H9 (cell line): ENCODE measurements around the gene UNC5B. TPM values are rescaled to one million over a fixed set of nuclear protein-coding genes. Genes with fewer than 3 reads are reported as not detected.

ENCODE experiments used
- DNase-seq: peaks from one replicate; pipeline ENCODE4 v3.0.0-alpha.2; 2017
- H2AFZ ChIP-seq: one replicate; pipeline ENCODE4 v1.6.1; 2013; ENCODE audit warnings: mild to moderate bottlenecking, low read length, control low read depth, moderate library complexity
- H2AK5ac ChIP-seq: 2 replicates; pipeline ENCODE4 v1.6.1; 2013; ENCODE audit warnings: low read length, control low read depth, mixed read lengths; ENCODE audit not compliant: insufficient read length
- H2BK120ac ChIP-seq: one replicate; pipeline ENCODE4 v1.6.1; 2013; ENCODE audit warnings: low read depth, mild to moderate bottlenecking, low read length, control low read depth, inconsistent platforms; ENCODE audit not compliant: poor library complexity, severe bottlenecking
- H2BK12ac ChIP-seq: 2 replicates; pipeline ENCODE4 v1.6.1; 2013; ENCODE audit warnings: low read length, control low read depth, mixed read lengths, low read depth; ENCODE audit not compliant: insufficient read length
- H2BK15ac ChIP-seq: 2 replicates; pipeline ENCODE4 v1.6.1; 2013; ENCODE audit warnings: low read depth, low read length, control low read depth
- H2BK20ac ChIP-seq: one replicate; pipeline ENCODE4 v1.6.1; 2013; ENCODE audit warnings: low read depth, mild to moderate bottlenecking, low read length, control low read depth, inconsistent platforms; ENCODE audit not compliant: poor library complexity, severe bottlenecking
- H2BK5ac ChIP-seq: 2 replicates; pipeline ENCODE4 v1.6.1; 2013; ENCODE audit warnings: low read length, control low read depth, mixed read lengths; ENCODE audit not compliant: insufficient read length
- H3K14ac ChIP-seq: 2 replicates; pipeline ENCODE4 v1.6.1; 2013; ENCODE audit warnings: low read length, control low read depth; ENCODE audit not compliant: insufficient read depth
- H3K18ac ChIP-seq: 2 replicates; pipeline ENCODE4 v1.6.1; 2013; ENCODE audit warnings: low read depth, mild to moderate bottlenecking, mixed read lengths, low read length, control low read depth; ENCODE audit not compliant: insufficient read length
- H3K23ac ChIP-seq: 2 replicates; pipeline ENCODE4 v1.6.1; 2013; ENCODE audit warnings: low read length, control low read depth, mixed read lengths, low read depth; ENCODE audit not compliant: insufficient read length
- H3K23me2 ChIP-seq: 2 replicates; pipeline ENCODE4 v1.6.1; 2013; ENCODE audit warnings: low read depth, mild to moderate bottlenecking, mixed read lengths, low read length, control low read depth; ENCODE audit not compliant: insufficient read length, poor library complexity, severe bottlenecking
- H3K27ac ChIP-seq: 2 replicates; pipeline ENCODE4 v1.5.1; 2013; ENCODE audit warnings: low read length, control low read depth, mixed read lengths, low read depth; ENCODE audit not compliant: insufficient read length
- H3K27me3 ChIP-seq: 2 replicates; pipeline ENCODE4 v1.6.1; 2013; ENCODE audit warnings: low read length, control low read depth, inconsistent platforms; ENCODE audit not compliant: insufficient read depth
- H3K4ac ChIP-seq: 2 replicates; pipeline ENCODE4 v1.6.1; 2013; ENCODE audit warnings: low read depth, mild to moderate bottlenecking, control low read depth, inconsistent platforms, low read length, moderate library complexity
- H3K4me1 ChIP-seq: 2 replicates; pipeline ENCODE4 v1.6.1; 2013; ENCODE audit warnings: low read length, control low read depth, inconsistent platforms; ENCODE audit not compliant: insufficient read depth
- H3K4me2 ChIP-seq: 2 replicates; pipeline ENCODE4 v1.6.1; 2013; ENCODE audit warnings: low read length, control low read depth, mixed read lengths; ENCODE audit not compliant: insufficient read length, insufficient read depth
- H3K56ac ChIP-seq: 2 replicates; pipeline ENCODE4 v1.6.1; 2013; ENCODE audit warnings: low read depth, mild to moderate bottlenecking, mixed read lengths, low read length, control low read depth; ENCODE audit not compliant: insufficient read length
- H3K79me1 ChIP-seq: 2 replicates; pipeline ENCODE4 v1.6.1; 2013; ENCODE audit warnings: low read depth, mild to moderate bottlenecking, moderate library complexity, low read length, control low read depth, inconsistent platforms; ENCODE audit not compliant: insufficient read depth, poor library complexity, severe bottlenecking
- H3K79me2 ChIP-seq: 2 replicates; pipeline ENCODE4 v1.6.1; 2013; ENCODE audit warnings: low read length, control low read depth, inconsistent platforms; ENCODE audit not compliant: insufficient read depth
- H3K9ac ChIP-seq: 2 replicates; pipeline ENCODE4 v1.6.1; 2013; ENCODE audit warnings: low read length, control low read depth, mixed read lengths; ENCODE audit not compliant: insufficient read length; ENCODE audit errors: extremely low read depth
- H3K9me3 ChIP-seq: one replicate; pipeline ENCODE4 v1.6.1; 2013; ENCODE audit warnings: low read depth, low read length, inconsistent platforms; ENCODE audit not compliant: control insufficient read depth
- H3T11ph ChIP-seq: one replicate; pipeline ENCODE4 v1.6.1; 2013; ENCODE audit warnings: mild to moderate bottlenecking, low read length, control low read depth, inconsistent platforms
- H4K20me1 ChIP-seq: one replicate; pipeline ENCODE4 v1.6.1; 2013; ENCODE audit not compliant: control insufficient read depth, insufficient read length, insufficient read depth
- H4K5ac ChIP-seq: 2 replicates; pipeline ENCODE4 v1.6.1; 2013; ENCODE audit warnings: low read depth, mild to moderate bottlenecking, mixed read lengths, low read length, control low read depth; ENCODE audit not compliant: insufficient read length
- H4K8ac ChIP-seq: replicated peaks from 2 replicates; pipeline ENCODE4 v1.6.1; 2013; ENCODE audit warnings: low read length, control low read depth, mixed read lengths, low read depth; ENCODE audit not compliant: insufficient read length
- H4K91ac ChIP-seq: 2 replicates; pipeline ENCODE4 v1.6.1; 2013; ENCODE audit warnings: low read depth, mild to moderate bottlenecking, moderate library complexity, mixed read lengths, low read length, control low read depth; ENCODE audit not compliant: insufficient read length
- H3K27ac Mint-ChIP-seq, 3 experiments: 2 replicates in 2 of 3; 3 replicates in 1 of 3; pipeline ENCODE4 v1.8.0; 2020 to 2021; ENCODE audit warnings: mixed read lengths in 3 of 3, mild to moderate bottlenecking in 1 of 3, moderate library complexity in 1 of 3
- H3K27me3 Mint-ChIP-seq: 2 replicates; pipeline ENCODE4 v1.8.0; 2021; ENCODE audit warnings: low read depth, mild to moderate bottlenecking, moderate library complexity, mixed read lengths
- H3K36me3 Mint-ChIP-seq, 3 experiments: 2 replicates in 2 of 3; 3 replicates in 1 of 3; pipeline ENCODE4 v1.8.0; 2020 to 2021; ENCODE audit warnings: low read depth in 3 of 3, mixed read lengths in 3 of 3; ENCODE audit not compliant: insufficient read depth in 1 of 3
- H3K4me1 Mint-ChIP-seq, 2 experiments: 2 replicates each; pipeline ENCODE4 v1.8.0; 2020; ENCODE audit warnings: mixed read lengths in 2 of 2
- H3K4me3 Mint-ChIP-seq, 2 experiments: 2 replicates in 1 of 2; 3 replicates in 1 of 2; pipeline ENCODE4 v1.8.0; 2020 to 2021; ENCODE audit warnings: mild to moderate bottlenecking in 2 of 2, mixed read lengths in 2 of 2, moderate library complexity in 1 of 2
- H3K9me3 Mint-ChIP-seq, 2 experiments: 2 replicates in 1 of 2; 3 replicates in 1 of 2; pipeline ENCODE4 v1.8.0; 2020; ENCODE audit warnings: mild to moderate bottlenecking in 2 of 2, mixed read lengths in 2 of 2, moderate library complexity in 1 of 2
- WGBS: extraction: QIAGEN DNeasy Blood & Tissue Kit; methylation state at CpG from one replicate; pipeline ENCODE4 v1.1.7; 2013; ENCODE audit warnings: missing lambda C conversion rate, low lambda C conversion rate, mixed read lengths; ENCODE audit not compliant: insufficient read length; ENCODE audit errors: extremely low coverage; 5-methylcytosine and 5-hydroxymethylcytosine counted together
- total RNA-seq: library from RNA; stranded (reverse); gene quantifications from 2 replicates; pipeline ENCODE4 v1.2.1, GENCODE V29; 2021
- TF ChIP-seq, protein P1 (sequence below): fragments of 200-600 bp; sonication (generic); conservative IDR thresholded peaks from 3 replicates; pipeline ENCODE4 v1.8.0; 2021; ENCODE audit warnings: antibody characterized with exemption, mild to moderate bottlenecking

Gene UNC5B
- total RNA-seq, 1 experiment from 2014 or later, result 28.4 TPM

DNA sequence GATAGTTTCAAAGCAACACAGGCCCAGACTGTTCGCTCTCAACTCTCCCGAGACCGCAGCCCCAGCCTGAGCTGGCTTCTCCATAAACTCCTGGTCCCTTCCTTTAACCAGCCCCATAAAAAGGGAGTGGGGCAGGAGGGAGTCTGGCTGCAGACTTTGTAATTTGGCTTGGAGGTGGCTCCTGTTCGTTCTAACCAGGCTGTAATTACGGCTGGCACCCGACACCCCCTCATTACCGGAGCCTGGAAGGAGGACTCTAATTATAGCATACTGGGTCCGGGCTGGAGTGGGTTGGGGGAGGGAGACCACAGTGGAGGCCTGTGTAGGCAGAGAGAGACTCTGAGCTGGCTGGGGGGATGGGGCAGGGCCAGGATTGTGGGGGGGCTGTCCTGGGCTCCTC, 49.7 kb downstream of the UNC5B start:
- no peak overlapping the region for H3K9ac ChIP-seq
- TF ChIP-seq, protein P1, sequence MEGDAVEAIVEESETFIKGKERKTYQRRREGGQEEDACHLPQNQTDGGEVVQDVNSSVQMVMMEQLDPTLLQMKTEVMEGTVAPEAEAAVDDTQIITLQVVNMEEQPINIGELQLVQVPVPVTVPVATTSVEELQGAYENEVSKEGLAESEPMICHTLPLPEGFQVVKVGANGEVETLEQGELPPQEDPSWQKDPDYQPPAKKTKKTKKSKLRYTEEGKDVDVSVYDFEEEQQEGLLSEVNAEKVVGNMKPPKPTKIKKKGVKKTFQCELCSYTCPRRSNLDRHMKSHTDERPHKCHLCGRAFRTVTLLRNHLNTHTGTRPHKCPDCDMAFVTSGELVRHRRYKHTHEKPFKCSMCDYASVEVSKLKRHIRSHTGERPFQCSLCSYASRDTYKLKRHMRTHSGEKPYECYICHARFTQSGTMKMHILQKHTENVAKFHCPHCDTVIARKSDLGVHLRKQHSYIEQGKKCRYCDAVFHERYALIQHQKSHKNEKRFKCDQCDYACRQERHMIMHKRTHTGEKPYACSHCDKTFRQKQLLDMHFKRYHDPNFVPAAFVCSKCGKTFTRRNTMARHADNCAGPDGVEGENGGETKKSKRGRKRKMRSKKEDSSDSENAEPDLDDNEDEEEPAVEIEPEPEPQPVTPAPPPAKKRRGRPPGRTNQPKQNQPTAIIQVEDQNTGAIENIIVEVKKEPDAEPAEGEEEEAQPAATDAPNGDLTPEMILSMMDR, result no peak
- no peak overlapping the region for H3K4ac ChIP-seq
- no peak overlapping the region for H2BK15ac ChIP-seq
- H3K36me3 Mint-ChIP-seq, result no peaks in the 10 kb centered on the region; a peak in 2 of 7 replicates
- H4K91ac ChIP-seq, result no peak overlapping the region
- H3K27ac ChIP-seq, result no peak overlapping the region
- no peak for DNase-seq
- H3K79me2 ChIP-seq, result no peaks in the 10 kb centered on the region
- no peak overlapping the region for H3K23ac ChIP-seq
- H2AFZ ChIP-seq, result no peak overlapping the region
- no peaks in the 10 kb centered on the region for H3K27me3 ChIP-seq
- no peak overlapping the region for H3K18ac ChIP-seq
- H2BK12ac ChIP-seq, result no peak overlapping the region
- H2BK20ac ChIP-seq, result no peak overlapping the region
- no peaks in the 10 kb centered on the region; a peak in 1 of 5 replicates for H3K9me3 Mint-ChIP-seq
- H3K27ac Mint-ChIP-seq, result no peak overlapping the region
- WGBS, result no CpG with 5 or more reads among the region's 8 CpGs
- H3K9me3 ChIP-seq, result no peaks in the 10 kb centered on the region
- no peak overlapping the region for H3T11ph ChIP-seq
- no peak overlapping the region for H3K14ac ChIP-seq
- H3K27me3 Mint-ChIP-seq, result peaks cover 4% of the 10 kb centered on the region
- H4K8ac ChIP-seq, result no peak overlapping the region
- peaks cover 57 to 69% of the 10 kb centered on the region in 2 experiments for H3K4me1 Mint-ChIP-seq
- no peak overlapping the region for H3K4me3 Mint-ChIP-seq
- H4K20me1 ChIP-seq, result no peaks in the 10 kb centered on the region
- H3K4me1 ChIP-seq, result no peaks in the 10 kb centered on the region; the same call in 1 of the 2 replicates
- no peak overlapping the region for H2AK5ac ChIP-seq
- H2BK5ac ChIP-seq, result no peak overlapping the region
- no peak overlapping the region for H4K5ac ChIP-seq
- H3K79me1 ChIP-seq, result no peaks in the 10 kb centered on the region
- H2BK120ac ChIP-seq, result no peak overlapping the region
- no peaks in the 10 kb centered on the region for H3K23me2 ChIP-seq
- H3K56ac ChIP-seq, result no peak overlapping the region
- H3K4me2 ChIP-seq, result no peak overlapping the region
